GM12892 (cell line): Measurements from ENCODE around the gene CTBS.

Source experiments
- POLR2A ChIP-seq: IDR thresholded peaks from 2 replicates; pipeline ENCODE4 v1.6.1; 2011; ENCODE audit warnings: low read depth, low read length, control low read depth
- POLR2AphosphoS5 ChIP-seq: IDR thresholded peaks from 2 replicates; pipeline ENCODE4 v1.6.1; 2011; ENCODE audit warnings: low read depth, low read length, control low read depth
- TAF1 ChIP-seq: IDR thresholded peaks from 2 replicates; pipeline ENCODE4 v1.6.1; 2011; ENCODE audit warnings: low read depth, mild to moderate bottlenecking, control low read depth, low read length, borderline replicate concordance

DNA sequence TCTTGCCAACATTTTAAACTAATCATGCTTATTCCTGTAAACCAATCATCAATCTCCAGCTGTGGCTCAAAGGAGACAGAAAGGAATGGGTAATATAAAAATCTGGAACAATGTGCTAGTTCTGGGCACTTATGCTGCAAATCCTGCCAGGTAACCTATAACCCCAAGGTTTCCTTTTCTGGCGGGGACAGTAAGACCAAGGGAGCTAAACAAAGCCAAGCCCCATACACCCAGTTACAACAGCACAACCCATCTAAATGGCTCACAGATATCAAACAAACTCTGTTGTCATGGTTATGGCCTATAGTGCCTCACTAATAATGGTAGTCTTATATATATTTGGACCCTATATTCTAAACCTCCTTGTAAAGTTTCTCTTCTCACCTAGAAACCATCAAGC is 36.9 kb upstream of the CTBS start:
- TF ChIP-seq POLR2A (no peak), POLR2AphosphoS5 (no peak), TAF1 (no peak)
